ENCODE data around the gene SP110. TPM values are rescaled to one million over a fixed set of nuclear protein-coding genes. Genes with fewer than 3 reads are reported as not detected.

Gene SP110
- total RNA-seq, 2 donors from 2014 or later: 10.8 to 11.6 TPM

DNA sequence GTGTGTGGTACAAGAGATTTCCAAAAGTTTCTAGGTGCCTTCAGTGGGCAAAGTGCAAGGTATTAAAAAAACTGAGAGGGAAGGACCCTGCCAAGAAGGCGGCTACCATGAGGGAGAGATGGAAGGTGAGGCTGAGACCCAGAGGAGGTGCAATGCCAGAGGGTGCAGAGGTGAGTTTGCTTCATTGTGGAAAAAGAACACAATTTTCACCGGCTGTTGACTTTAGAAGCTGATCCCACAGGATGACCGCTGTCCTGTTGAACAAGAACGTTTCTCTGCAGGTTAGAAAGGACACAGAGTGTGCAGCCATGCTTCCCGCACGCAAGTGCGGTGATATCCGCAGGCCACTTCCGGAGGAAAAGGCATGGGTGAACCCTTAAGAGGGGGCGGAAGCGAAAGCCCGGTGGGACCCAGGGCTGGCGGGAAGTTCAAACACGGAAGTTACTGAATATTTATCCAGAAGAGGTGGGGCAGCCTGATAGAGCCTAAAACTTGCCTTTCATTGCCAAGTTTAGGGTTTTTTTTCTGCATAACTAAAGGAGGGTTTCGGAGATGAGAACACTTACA is 16.6 kb downstream of the SP110 start:
- peaks cover 6% of the 10 kb centered on the region for H3K36me3 ChIP-seq
- H3K27me3 ChIP-seq: no peaks in the 10 kb centered on the region
- no peaks in the 10 kb centered on the region for H3K4me1 ChIP-seq
- no peak overlapping the region for H3K4me3 ChIP-seq
- no peak overlapping the region for H3K9ac ChIP-seq (ENCODE audit: low read depth in 2 of 2, low read length in 2 of 2)
- TF ChIP-seq, protein P1, sequence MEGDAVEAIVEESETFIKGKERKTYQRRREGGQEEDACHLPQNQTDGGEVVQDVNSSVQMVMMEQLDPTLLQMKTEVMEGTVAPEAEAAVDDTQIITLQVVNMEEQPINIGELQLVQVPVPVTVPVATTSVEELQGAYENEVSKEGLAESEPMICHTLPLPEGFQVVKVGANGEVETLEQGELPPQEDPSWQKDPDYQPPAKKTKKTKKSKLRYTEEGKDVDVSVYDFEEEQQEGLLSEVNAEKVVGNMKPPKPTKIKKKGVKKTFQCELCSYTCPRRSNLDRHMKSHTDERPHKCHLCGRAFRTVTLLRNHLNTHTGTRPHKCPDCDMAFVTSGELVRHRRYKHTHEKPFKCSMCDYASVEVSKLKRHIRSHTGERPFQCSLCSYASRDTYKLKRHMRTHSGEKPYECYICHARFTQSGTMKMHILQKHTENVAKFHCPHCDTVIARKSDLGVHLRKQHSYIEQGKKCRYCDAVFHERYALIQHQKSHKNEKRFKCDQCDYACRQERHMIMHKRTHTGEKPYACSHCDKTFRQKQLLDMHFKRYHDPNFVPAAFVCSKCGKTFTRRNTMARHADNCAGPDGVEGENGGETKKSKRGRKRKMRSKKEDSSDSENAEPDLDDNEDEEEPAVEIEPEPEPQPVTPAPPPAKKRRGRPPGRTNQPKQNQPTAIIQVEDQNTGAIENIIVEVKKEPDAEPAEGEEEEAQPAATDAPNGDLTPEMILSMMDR (IDR thresholded peaks at IDR 0.05): no peak
- H3K9me3 ChIP-seq: no peaks in the 10 kb centered on the region
- DNase-seq: no peak
- intact Hi-C loops (cut with DNase I): no loop called here
- no peak overlapping the region for H3K27ac ChIP-seq

DNA sequence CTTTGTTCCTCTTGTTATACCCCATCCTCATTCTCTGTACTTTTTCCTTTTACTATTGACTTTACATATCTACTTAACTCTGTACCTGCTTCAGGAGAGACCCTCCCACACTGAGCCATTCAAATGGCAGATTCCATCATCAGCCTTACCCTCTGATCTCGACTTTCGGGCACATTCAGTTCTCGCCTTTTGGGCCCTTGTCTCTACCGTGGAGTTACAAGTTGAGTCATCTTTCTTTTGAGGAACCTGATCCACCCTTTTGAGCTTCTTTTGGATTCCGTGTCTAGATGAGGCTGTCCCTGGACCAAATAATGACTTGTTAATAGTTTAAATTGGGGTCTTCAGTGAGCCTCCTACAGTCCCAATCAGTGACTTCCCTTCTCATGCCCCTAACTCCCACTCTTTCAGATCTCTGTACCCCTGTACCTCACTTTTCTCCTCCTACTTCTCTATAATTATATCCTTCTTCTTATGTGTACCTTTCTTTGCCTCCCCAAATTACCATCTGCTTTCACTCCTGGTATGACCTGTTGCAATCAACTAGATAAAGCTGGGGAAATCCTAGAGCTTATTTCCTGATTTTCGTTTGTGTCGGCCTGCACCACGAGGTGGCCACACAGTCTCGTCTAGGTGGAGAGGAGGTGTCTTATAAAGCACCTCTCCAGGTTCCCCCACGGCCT is 17.2 kb downstream of the SP110 start:
- Histone ChIP-seq H3K27ac (no peak overlapping the region), H3K4me1 (no peaks in the 10 kb centered on the region), H3K27me3 (no peaks in the 10 kb centered on the region), H3K36me3 (peaks cover 6% of the 10 kb centered on the region), H3K9me3 (no peaks in the 10 kb centered on the region), H3K9ac (ENCODE audit: low read depth in 2 of 2, low read length in 2 of 2) (no peak overlapping the region), H3K4me3 (no peak overlapping the region)
- TF ChIP-seq, protein P1 (IDR thresholded peaks at IDR 0.05): no peak
- no peak for DNase-seq
- intact Hi-C loops (cut with DNase I): no loop called here

DNA sequence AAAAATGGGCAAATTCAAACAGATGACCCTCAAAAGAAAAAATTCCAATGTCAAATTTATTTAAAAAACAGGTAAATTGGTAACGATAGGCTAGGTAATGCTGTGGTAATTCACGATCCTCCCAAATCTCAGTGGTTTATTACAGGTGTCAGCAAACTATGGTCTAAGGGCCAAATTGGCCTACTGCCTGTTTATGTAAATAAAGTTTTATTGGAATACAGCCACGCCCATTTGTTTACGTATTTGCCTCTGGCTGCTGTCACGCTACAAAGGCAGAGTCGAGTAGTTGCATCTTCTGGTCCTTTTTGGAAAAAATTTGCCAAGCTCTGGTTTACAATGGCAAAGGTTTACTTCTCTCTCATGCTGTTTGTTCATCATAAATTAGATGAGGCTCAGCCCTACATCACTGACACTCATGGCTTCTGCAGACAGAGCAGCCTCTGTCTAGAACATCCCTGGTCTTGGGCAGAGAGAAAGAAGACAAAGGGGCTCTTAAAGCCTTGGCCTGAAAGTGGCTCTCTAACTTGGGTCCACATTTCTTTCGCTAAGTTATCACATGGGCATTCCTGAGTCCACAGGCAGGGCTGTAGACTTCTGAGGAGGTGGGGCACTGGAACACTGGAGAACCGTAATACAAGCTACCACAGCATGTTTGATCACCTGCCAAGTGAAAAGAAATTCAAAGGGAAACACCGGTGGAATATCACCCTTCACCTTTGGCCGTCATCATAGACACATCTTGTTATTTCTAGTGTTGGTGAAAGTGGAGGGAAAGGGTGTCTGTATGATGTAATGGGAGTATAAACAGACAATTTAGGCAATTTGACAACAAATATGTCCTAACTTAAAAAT is 34.8 kb downstream of the SP110 start:
- intact Hi-C loops (cut with DNase I): no loop called here
- Histone ChIP-seq H3K36me3 (no peaks in the 10 kb centered on the region), H3K9me3 (no peaks in the 10 kb centered on the region), H3K27me3 (no peaks in the 10 kb centered on the region), H3K27ac (no peak overlapping the region), H3K4me3 (no peak overlapping the region), H3K4me1 (no peaks in the 10 kb centered on the region), H3K9ac (ENCODE audit: low read depth in 2 of 2, low read length in 2 of 2) (no peak overlapping the region)
- DNase-seq: no peak
- TF ChIP-seq, protein P1 (IDR thresholded peaks at IDR 0.05): no peak

DNA sequence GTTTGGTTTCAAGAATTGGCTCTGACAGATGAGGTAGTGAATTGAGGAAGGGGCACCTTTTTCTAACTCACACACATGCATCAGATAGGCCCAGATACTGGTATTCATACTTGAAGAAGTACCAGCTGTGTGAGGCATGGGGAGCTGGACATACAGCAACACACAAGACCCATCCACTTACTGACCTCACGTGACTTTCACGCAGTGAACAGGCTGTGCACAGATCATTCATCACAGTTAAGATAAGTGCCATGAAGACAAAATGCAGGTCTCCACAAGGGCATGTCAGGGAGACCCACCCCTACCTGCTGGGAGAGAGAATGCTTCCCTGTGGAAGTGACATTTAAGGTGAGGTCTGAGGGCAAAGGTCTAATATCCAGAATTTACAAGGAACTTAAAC is 38.6 kb downstream of the SP110 start:
- Histone ChIP-seq H3K36me3 (no peaks in the 10 kb centered on the region), H3K4me1 (no peaks in the 10 kb centered on the region), H3K27ac (no peak overlapping the region), H3K4me3 (no peak overlapping the region), H3K27me3 (no peaks in the 10 kb centered on the region), H3K9ac (ENCODE audit: low read depth in 2 of 2, low read length in 2 of 2) (no peak overlapping the region), H3K9me3 (no peaks in the 10 kb centered on the region)
- intact Hi-C loops (cut with DNase I): no loop called here
- no peak for DNase-seq
- TF ChIP-seq, protein P1 (IDR thresholded peaks at IDR 0.05): no peak

DNA sequence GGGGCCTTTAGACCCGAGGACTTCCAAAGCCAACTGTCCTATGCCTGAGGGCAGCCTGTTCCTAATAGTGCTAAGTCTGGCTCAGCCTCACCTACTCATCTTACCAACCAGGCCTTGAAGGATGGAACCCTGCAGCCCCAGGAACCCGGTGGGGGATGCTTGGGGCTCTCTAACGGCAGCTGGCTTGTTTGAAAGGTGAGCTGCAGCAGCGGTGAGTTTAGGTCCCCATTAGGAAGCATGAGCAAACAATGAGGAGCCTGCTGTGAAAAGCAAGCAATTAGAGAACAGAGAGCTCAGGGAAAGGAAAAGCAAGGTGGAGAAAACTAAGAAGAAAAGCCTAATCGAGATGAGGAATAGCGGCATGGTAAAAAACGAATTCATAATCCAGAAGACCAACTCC is 39.9 kb downstream of the SP110 start:
- no peaks in the 10 kb centered on the region for H3K9me3 ChIP-seq
- no peaks in the 10 kb centered on the region for H3K27me3 ChIP-seq
- H3K36me3 ChIP-seq: no peaks in the 10 kb centered on the region
- TF ChIP-seq, protein P1 (IDR thresholded peaks at IDR 0.05): no peak
- intact Hi-C loops (cut with DNase I): no loop called here
- H3K4me1 ChIP-seq: no peaks in the 10 kb centered on the region
- no peak overlapping the region for H3K9ac ChIP-seq (ENCODE audit: low read depth in 2 of 2, low read length in 2 of 2)
- DNase-seq: no peak
- no peak overlapping the region for H3K4me3 ChIP-seq
- no peak overlapping the region for H3K27ac ChIP-seq

Measured in colonic mucosa (tissue), 4 donors.